Neural progenitor cell (in vitro differentiated cells): ENCODE data around the gene PPP1R3E. TPM values are rescaled to one million over a fixed set of nuclear protein-coding genes. Genes with fewer than 3 reads are reported as not detected.
"Not testable (repeated sequence)": the region's sequence is repeated elsewhere in the genome, so short reads cannot be mapped to it uniquely, and the experiment has no call there.

Experiments used
- DNase-seq: peaks from one replicate; pipeline ENCODE4 v3.0.0-alpha.2; 2016; ENCODE audit warnings: low spot score
- H2AFZ ChIP-seq: fragments of 200-600 bp; sonication (generic); replicated peaks from 2 replicates; pipeline ENCODE4 v1.6.1; 2016; ENCODE audit warnings: antibody characterized with exemption
- H3F3A ChIP-seq: fragments of 200-600 bp; sonication (generic); 2 replicates; pipeline ENCODE4 v1.6.1; 2016; ENCODE audit warnings: antibody characterized with exemption, low read depth
- H3K27ac ChIP-seq: fragments of 200-600 bp; sonication (generic); 2 replicates; pipeline ENCODE4 v1.5.1; 2016; ENCODE audit warnings: mild to moderate bottlenecking
- H3K27me3 ChIP-seq: fragments of 200-600 bp; sonication (generic); 2 replicates; pipeline ENCODE4 v1.6.1; 2016; ENCODE audit warnings: mild to moderate bottlenecking, moderate library complexity
- H3K36me3 ChIP-seq: fragments of 200-600 bp; sonication (generic); 2 replicates; pipeline ENCODE4 v1.5.1; 2016
- H3K4me1 ChIP-seq: fragments of 200-600 bp; sonication (generic); 2 replicates; pipeline ENCODE4 v1.6.1; 2016; ENCODE audit warnings: mixed run types
- H3K4me2 ChIP-seq: fragments of 200-600 bp; sonication (generic); 2 replicates; pipeline ENCODE4 v1.6.1; 2016
- H3K4me3 ChIP-seq: fragments of 200-600 bp; sonication (generic); 2 replicates; pipeline ENCODE4 v1.5.1; 2016
- H3K79me2 ChIP-seq: fragments of 200-600 bp; sonication (generic); 2 replicates; pipeline ENCODE4 v1.6.1; 2016; ENCODE audit warnings: low read depth
- H3K9ac ChIP-seq: fragments of 200-600 bp; sonication (generic); 2 replicates; pipeline ENCODE4 v1.6.1; 2016
- H3K9me3 ChIP-seq: fragments of 200-600 bp; sonication (generic); 2 replicates; pipeline ENCODE4 v1.5.1; 2016; ENCODE audit warnings: low read depth
- H4K20me1 ChIP-seq: fragments of 200-600 bp; sonication (generic); 2 replicates; pipeline ENCODE4 v1.6.1; 2016; ENCODE audit warnings: low read depth
- H3K27ac Mint-ChIP-seq: 3 replicates; pipeline ENCODE4 v1.8.0; 2021; ENCODE audit warnings: mixed read lengths
- H3K27me3 Mint-ChIP-seq: 2 replicates; pipeline ENCODE4 v1.8.0; 2022; ENCODE audit warnings: low read depth, mild to moderate bottlenecking, inconsistent platforms, moderate library complexity, mixed read lengths; ENCODE audit not compliant: insufficient read depth
- H3K36me3 Mint-ChIP-seq: 3 replicates; pipeline ENCODE4 v1.8.0; 2021; ENCODE audit warnings: mixed read lengths
- H3K4me1 Mint-ChIP-seq: 3 replicates; pipeline ENCODE4 v1.8.0; 2021; ENCODE audit warnings: mixed read lengths
- H3K4me3 Mint-ChIP-seq: 3 replicates; pipeline ENCODE4 v1.8.0; 2021; ENCODE audit warnings: mild to moderate bottlenecking, moderate library complexity, mixed read lengths
- H3K9me3 Mint-ChIP-seq: 3 replicates; pipeline ENCODE4 v1.8.0; 2020; ENCODE audit warnings: mixed read lengths
- EZH2 ChIP-seq: fragments of 200-600 bp; sonication (generic); IDR thresholded peaks from 2 replicates; pipeline ENCODE4 v1.6.1; 2017; ENCODE audit warnings: antibody characterized with exemption, mild to moderate bottlenecking, moderate library complexity
- EZH2phosphoT487 ChIP-seq: fragments of 200-600 bp; sonication (generic); IDR thresholded peaks from 2 replicates; pipeline ENCODE4 v1.6.1; 2017; ENCODE audit warnings: antibody characterized with exemption
- total RNA-seq: library from RNA; depleted of rRNA; stranded (reverse); fragments of >200 nt; gene quantifications from 2 replicates; pipeline ENCODE4 v1.2.3, GENCODE V29; 2015; ENCODE audit warnings: low replicate concordance
- TF ChIP-seq, protein P1 (sequence below): fragments of 200-600 bp; sonication (generic); IDR thresholded peaks from 2 replicates; pipeline ENCODE4 v1.5.1; 2017; ENCODE audit warnings: antibody characterized with exemption, mild to moderate bottlenecking

Gene PPP1R3E
- total RNA-seq, 1 donor from 2014 or later, result 10.6 TPM

DNA sequence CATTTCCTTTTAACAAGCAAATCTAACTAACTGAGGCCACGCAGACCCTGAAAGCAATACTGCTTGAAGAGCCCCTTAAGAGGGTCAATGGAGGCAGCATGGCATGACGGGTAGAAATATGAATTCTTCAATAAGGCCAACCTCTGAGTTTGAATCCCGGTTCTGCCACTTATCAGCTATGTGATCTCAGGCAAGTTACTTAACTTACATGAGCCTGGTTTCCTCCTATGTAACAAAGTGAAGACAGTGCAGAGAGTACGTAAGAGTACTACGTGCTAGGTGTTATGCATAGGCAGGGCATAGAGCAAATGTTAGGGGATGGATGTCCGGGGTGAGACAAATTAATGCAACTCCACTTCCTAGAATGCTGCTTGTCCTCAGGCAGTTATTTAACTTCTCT is 21.4 kb downstream of the PPP1R3E start:
- Mint-ChIP-seq H3K4me1 (peaks cover 33% of the 10 kb centered on the region), H3K9me3 (no peaks in the 10 kb centered on the region), H3K36me3 (peaks cover 9% of the 10 kb centered on the region), H3K27me3 (no peaks in the 10 kb centered on the region), H3K4me3 (no peak overlapping the region), H3K27ac (no peak overlapping the region)
- H3K4me1 ChIP-seq, result peaks cover 37% of the 10 kb centered on the region
- no peak overlapping the region for H3K4me3 ChIP-seq
- peaks cover 34% of the 10 kb centered on the region for H3F3A ChIP-seq
- peak overlapping the region; percentile 79 for H3K4me2 ChIP-seq
- peaks cover 4% of the 10 kb centered on the region for H4K20me1 ChIP-seq
- peak overlapping the region; percentile 93 for H3K27ac ChIP-seq
- no peaks in the 10 kb centered on the region for H3K9me3 ChIP-seq
- no peak overlapping the region for H3K9ac ChIP-seq
- TF ChIP-seq, protein P1, sequence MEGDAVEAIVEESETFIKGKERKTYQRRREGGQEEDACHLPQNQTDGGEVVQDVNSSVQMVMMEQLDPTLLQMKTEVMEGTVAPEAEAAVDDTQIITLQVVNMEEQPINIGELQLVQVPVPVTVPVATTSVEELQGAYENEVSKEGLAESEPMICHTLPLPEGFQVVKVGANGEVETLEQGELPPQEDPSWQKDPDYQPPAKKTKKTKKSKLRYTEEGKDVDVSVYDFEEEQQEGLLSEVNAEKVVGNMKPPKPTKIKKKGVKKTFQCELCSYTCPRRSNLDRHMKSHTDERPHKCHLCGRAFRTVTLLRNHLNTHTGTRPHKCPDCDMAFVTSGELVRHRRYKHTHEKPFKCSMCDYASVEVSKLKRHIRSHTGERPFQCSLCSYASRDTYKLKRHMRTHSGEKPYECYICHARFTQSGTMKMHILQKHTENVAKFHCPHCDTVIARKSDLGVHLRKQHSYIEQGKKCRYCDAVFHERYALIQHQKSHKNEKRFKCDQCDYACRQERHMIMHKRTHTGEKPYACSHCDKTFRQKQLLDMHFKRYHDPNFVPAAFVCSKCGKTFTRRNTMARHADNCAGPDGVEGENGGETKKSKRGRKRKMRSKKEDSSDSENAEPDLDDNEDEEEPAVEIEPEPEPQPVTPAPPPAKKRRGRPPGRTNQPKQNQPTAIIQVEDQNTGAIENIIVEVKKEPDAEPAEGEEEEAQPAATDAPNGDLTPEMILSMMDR, result no peak
- TF ChIP-seq EZH2, result no peak
- no peak for TF ChIP-seq EZH2phosphoT487
- no peak for DNase-seq
- H3K79me2 ChIP-seq, result peaks cover 67% of the 10 kb centered on the region
- no peak overlapping the region for H2AFZ ChIP-seq
- no peaks in the 10 kb centered on the region for H3K36me3 ChIP-seq
- no peaks in the 10 kb centered on the region for H3K27me3 ChIP-seq

GRCh38 chr14:23277928-23278327 is 24.7 kb downstream of the PPP1R3E start:
- H3K27me3 ChIP-seq, H3K36me3 ChIP-seq, H4K20me1 ChIP-seq, H3K27ac ChIP-seq, H3K9me3 ChIP-seq, H3K4me3 Mint-ChIP-seq, H3K4me2 ChIP-seq, H3K9me3 Mint-ChIP-seq, DNase-seq, H3K9ac ChIP-seq, H3K4me3 ChIP-seq, H3K27ac Mint-ChIP-seq, H3K27me3 Mint-ChIP-seq, H2AFZ ChIP-seq: not testable (repeated sequence)
- peaks cover 38% of the 10 kb centered on the region for H3K79me2 ChIP-seq
- Mint-ChIP-seq H3K36me3 (peaks cover 27% of the 10 kb centered on the region), H3K4me1 (peaks cover 21% of the 10 kb centered on the region)
- H3F3A ChIP-seq, result peaks cover 42% of the 10 kb centered on the region
- peaks cover 24% of the 10 kb centered on the region for H3K4me1 ChIP-seq

DNA sequence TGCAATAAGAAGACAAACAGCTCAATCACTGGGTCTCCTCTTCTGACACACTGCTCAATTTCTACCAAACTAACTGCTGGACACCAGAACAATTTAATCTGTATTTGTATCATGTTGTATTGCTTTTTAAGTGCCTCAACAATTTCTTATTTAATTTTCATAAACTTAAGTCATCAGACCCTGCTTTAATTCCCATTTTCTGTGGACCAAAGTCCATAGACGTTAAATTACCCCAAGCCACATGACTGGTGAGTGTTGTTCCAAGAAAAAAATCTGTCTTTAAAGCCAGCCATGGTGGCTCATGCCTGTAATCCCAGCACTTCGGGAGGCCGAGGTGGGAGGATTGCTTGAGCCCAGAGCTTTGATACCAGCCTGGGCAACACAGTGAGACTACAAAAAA is 25.5 kb downstream of the PPP1R3E start:
- H3K79me2 ChIP-seq, result peaks cover 30% of the 10 kb centered on the region
- no peaks in the 10 kb centered on the region for H3K9me3 ChIP-seq
- no peak overlapping the region for H2AFZ ChIP-seq
- H3K4me2 ChIP-seq, result no peak overlapping the region
- Mint-ChIP-seq H3K36me3 (peaks cover 27% of the 10 kb centered on the region), H3K27me3 (no peaks in the 10 kb centered on the region), H3K4me3 (no peak overlapping the region), H3K27ac (no peak overlapping the region), H3K9me3 (no peaks in the 10 kb centered on the region), H3K4me1 (peaks cover 21% of the 10 kb centered on the region)
- no peak overlapping the region for H3K27ac ChIP-seq
- no peaks in the 10 kb centered on the region for H3K27me3 ChIP-seq
- TF ChIP-seq EZH2phosphoT487 (no peak), EZH2 (no peak)
- TF ChIP-seq, protein P1, result no peak
- no peak overlapping the region for H3K9ac ChIP-seq
- H3K4me3 ChIP-seq, result no peak overlapping the region
- H4K20me1 ChIP-seq, result no peaks in the 10 kb centered on the region
- no peaks in the 10 kb centered on the region for H3K36me3 ChIP-seq
- peaks cover 24% of the 10 kb centered on the region for H3K4me1 ChIP-seq
- DNase-seq, result no peak
- peaks cover 34% of the 10 kb centered on the region for H3F3A ChIP-seq

- H3K27me3 ChIP-seq, result no peaks in the 10 kb centered on the region
- peaks cover 28% of the 10 kb centered on the region for H3K36me3 Mint-ChIP-seq
- no peaks in the 10 kb centered on the region for H3K27me3 Mint-ChIP-seq
- peaks cover 24% of the 10 kb centered on the region for H3F3A ChIP-seq
- DNase-seq, result no peak
- H3K4me1 ChIP-seq, result peaks cover 14% of the 10 kb centered on the region
- no peak overlapping the region for H3K4me2 ChIP-seq
- no peaks in the 10 kb centered on the region for H3K9me3 ChIP-seq
- no peak overlapping the region for H3K9ac ChIP-seq
- no peaks in the 10 kb centered on the region for H3K9me3 Mint-ChIP-seq
- H4K20me1 ChIP-seq, result no peaks in the 10 kb centered on the region
- H3K27ac ChIP-seq, result no peak overlapping the region
- H3K27ac Mint-ChIP-seq, result no peak overlapping the region
- H3K36me3 ChIP-seq, result no peaks in the 10 kb centered on the region
- H3K79me2 ChIP-seq, result peaks cover 17% of the 10 kb centered on the region
- no peak overlapping the region for H2AFZ ChIP-seq
- no peak overlapping the region for H3K4me3 ChIP-seq
- TF ChIP-seq, protein P1, result no peak
- TF ChIP-seq EZH2 (no peak), EZH2phosphoT487 (no peak)
- no peak overlapping the region for H3K4me3 Mint-ChIP-seq
- peaks cover 12% of the 10 kb centered on the region for H3K4me1 Mint-ChIP-seq
These were observed 27.2 kb downstream of the PPP1R3E start for GRCh38 chr14:23275412-23275811.
